IMR-90 (cell line): ENCODE results near the gene FAM163B. TPM values are rescaled to one million over a fixed set of nuclear protein-coding genes. Genes with fewer than 3 reads are reported as not detected.

Experiments
- ATAC-seq: fragments of 200-7000 bp; cut with Tn5 transposase; 2 replicates; pipeline ENCODE4 v1.9.1; 2020; ENCODE audit warnings: low read depth, mild to moderate bottlenecking, moderate library complexity
- BruUV-seq: library from RNA; stranded (reverse); fragments of 400-500 nt; replicated peaks from 2 replicates; lab custom pipeline; 2021; lab: Mats Ljungman, UMichigan
- CTCF ChIA-PET: fragments of 300-600 bp; formaldehyde crosslinking; extraction: SDS; loops from one replicate; lab custom pipeline; 2021; ENCODE audit warnings: antibody characterized with exemption; lab: Yijun Ruan, JAX
- POLR2A ChIA-PET: fragments of 300-600 bp; sonication (Branson Sonifier 250); formaldehyde crosslinking; loops from one replicate; lab custom pipeline; 2022; ENCODE audit warnings: antibody characterized with exemption; ENCODE audit not compliant: unreplicated experiment; lab: Charles Lee
- DNase-seq: peaks from one replicate; pipeline ENCODE4 v3.0.0; 2013
- H2AFZ ChIP-seq: replicated peaks from 2 replicates; pipeline ENCODE3; 2013; ENCODE audit warnings: low read length, mild to moderate bottlenecking; ENCODE audit not compliant: poor library complexity
- H2AK5ac ChIP-seq: 2 replicates; pipeline ENCODE4 v1.6.1; 2013; ENCODE audit warnings: low read depth, low read length, inconsistent platforms
- H2AK9ac ChIP-seq: replicated peaks from 2 replicates; pipeline ENCODE3; 2013; ENCODE audit warnings: mild to moderate bottlenecking, low read depth, low read length, moderate library complexity; ENCODE audit not compliant: poor library complexity
- H2BK120ac ChIP-seq: 2 replicates; pipeline ENCODE4 v1.6.1; 2013; ENCODE audit warnings: low read depth, low read length, inconsistent platforms
- H2BK15ac ChIP-seq: 3 replicates; pipeline ENCODE4 v1.6.1; 2013; ENCODE audit warnings: low read depth, low read length, inconsistent platforms
- H2BK20ac ChIP-seq: 2 replicates; pipeline ENCODE4 v1.6.1; 2013; ENCODE audit warnings: low read depth, mild to moderate bottlenecking, inconsistent platforms, low read length, moderate library complexity
- H2BK5ac ChIP-seq: 2 replicates; pipeline ENCODE4 v1.6.1; 2013; ENCODE audit warnings: mild to moderate bottlenecking, low read depth, low read length, inconsistent platforms; ENCODE audit not compliant: poor library complexity, severe bottlenecking
- H3K14ac ChIP-seq: replicated peaks from 2 replicates; pipeline ENCODE4 v1.6.1; 2013; ENCODE audit warnings: low read depth, low read length, inconsistent platforms
- H3K18ac ChIP-seq: 2 replicates; pipeline ENCODE4 v1.6.1; 2013; ENCODE audit warnings: low read depth, low read length, control low read depth
- H3K23ac ChIP-seq: 2 replicates; pipeline ENCODE4 v1.6.1; 2013; ENCODE audit warnings: low read depth, low read length, inconsistent platforms
- H3K27ac ChIP-seq: 2 replicates; pipeline ENCODE4 v1.5.1; 2013; ENCODE audit warnings: mild to moderate bottlenecking, control low read depth, low read length; ENCODE audit not compliant: insufficient read depth
- H3K27me3 ChIP-seq: 2 replicates; pipeline ENCODE4 v1.6.1; 2013; ENCODE audit warnings: low read length; ENCODE audit not compliant: control insufficient read depth, insufficient read depth
- H3K36me3 ChIP-seq: 2 replicates; pipeline ENCODE4 v1.6.1; 2013; ENCODE audit warnings: low read length, mixed read lengths; ENCODE audit not compliant: control insufficient read depth, insufficient read depth
- H3K4ac ChIP-seq: 2 replicates; pipeline ENCODE4 v1.6.1; 2013; ENCODE audit warnings: low read depth, low read length, inconsistent platforms
- H3K4me1 ChIP-seq: 2 replicates; pipeline ENCODE4 v1.6.1; 2013; ENCODE audit warnings: low read length, mixed read lengths; ENCODE audit not compliant: control insufficient read depth, insufficient read depth
- H3K4me2 ChIP-seq: 2 replicates; pipeline ENCODE4 v1.6.1; 2013; ENCODE audit warnings: low read depth, mild to moderate bottlenecking, control low read depth, low read length, moderate library complexity
- H3K4me3 ChIP-seq: 2 replicates; pipeline ENCODE4 v1.5.1; 2013; ENCODE audit warnings: low read depth, mild to moderate bottlenecking, control low read depth, low read length, moderate library complexity; ENCODE audit not compliant: insufficient read depth
- H3K56ac ChIP-seq: 2 replicates; pipeline ENCODE4 v1.6.1; 2013; ENCODE audit warnings: low read length, inconsistent platforms; ENCODE audit not compliant: insufficient read depth; ENCODE audit errors: extremely low read depth
- H3K79me1 ChIP-seq, 2 experiments: 2 replicates each; pipeline ENCODE4 v1.6.1; 2013; ENCODE audit warnings: low read length in 2 of 2, inconsistent platforms in 1 of 2, low read depth in 1 of 2
- H3K9ac ChIP-seq: 2 replicates; pipeline ENCODE4 v1.6.1; 2013; ENCODE audit warnings: low read depth, low read length, control low read depth
- H3K9me1 ChIP-seq: 2 replicates; pipeline ENCODE4 v1.6.1; 2013; ENCODE audit warnings: low read length, inconsistent platforms; ENCODE audit not compliant: insufficient read depth
- H3K9me3 ChIP-seq: 2 replicates; pipeline ENCODE4 v1.6.1; 2013; ENCODE audit warnings: low read length; ENCODE audit not compliant: control insufficient read depth, insufficient read depth
- H4K20me1 ChIP-seq: 2 replicates; pipeline ENCODE4 v1.6.1; 2013; ENCODE audit warnings: low read length, inconsistent platforms; ENCODE audit not compliant: insufficient read depth
- H4K5ac ChIP-seq: 2 replicates; pipeline ENCODE4 v1.6.1; 2013; ENCODE audit warnings: mild to moderate bottlenecking, low read depth, low read length, control low read depth
- H4K8ac ChIP-seq, 2 experiments: 2 replicates each; pipeline ENCODE4 v1.6.1; 2013; ENCODE audit warnings: low read depth in 2 of 2, low read length in 2 of 2, control low read depth in 1 of 2, inconsistent platforms in 1 of 2
- H4K91ac ChIP-seq: 2 replicates; pipeline ENCODE4 v1.6.1; 2013; ENCODE audit warnings: low read depth, low read length, inconsistent platforms; ENCODE audit not compliant: insufficient read depth
- MXI1 ChIP-seq: IDR thresholded peaks from 2 replicates; pipeline ENCODE4 v1.6.1; 2012; ENCODE audit warnings: low read depth, mild to moderate bottlenecking, low read length, moderate library complexity, borderline replicate concordance
- RAD21 ChIP-seq: IDR thresholded peaks from 2 replicates; pipeline ENCODE4 v1.6.1; 2012; ENCODE audit warnings: low read length, improper control_type of control experiment
- WGBS, 2 experiments: methylation state at CpG; one replicate each; pipeline versions ENCODE4 v1.1.5 to v1.1.7; 2013; ENCODE audit warnings: missing lambda C conversion rate in 2 of 2; ENCODE audit not compliant: insufficient read length in 1 of 2; ENCODE audit errors: extremely low coverage in 2 of 2; 5-methylcytosine and 5-hydroxymethylcytosine counted together
- dilution Hi-C: fragments of 300-500 bp; cut with HindIII; formaldehyde crosslinking; loops from one replicate; pipeline ENCODE4 v1.14.3; 2018; ENCODE audit warnings: low sequenced_read_pairs; ENCODE audit not compliant: unreplicated experiment
- in situ Hi-C: fragments of 300-500 bp; cut with MboI; formaldehyde crosslinking; loops from 3 replicates; pipeline ENCODE4 v1.14.3; 2019; ENCODE audit warnings: low sequenced_read_pairs, inconsistent platforms, mixed read lengths
- intact Hi-C: fragments of 100-400 bp; cut with micrococcal nuclease; formaldehyde crosslinking; loops from 2 replicates; pipeline ENCODE4 v1.10.0; 2022
- polyA plus RNA-seq, 3 experiments: library from polyadenylated mRNA; depleted of rRNA; stranded (reverse); fragments of >200 nt; gene quantifications; 2 replicates each; pipeline ENCODE4 v1.2.3, GENCODE V29; 2012; ENCODE audit warnings: low replicate concordance in 1 of 3
- total RNA-seq: library from RNA; depleted of rRNA; stranded (reverse); fragments of >200 nt; gene quantifications from 2 replicates; pipeline ENCODE4 v1.2.3, GENCODE V29; 2012

The FAM163B gene
- total and polyA plus RNA-seq, 2 of the 4 experiments (the other 2 are of a cell fraction) = not detected

GRCh38 chr9:133604214-133604613 lies 5.0 kb downstream of the FAM163B start:
- no peak overlapping the region for H2BK5ac ChIP-seq
- H3K27ac ChIP-seq = no peak overlapping the region
- ChIA-PET CTCF (no interaction called here), POLR2A (no interaction called here)
- WGBS, 2 experiments = 37% methylated on average over 3 of the region's 5 CpGs; no CpG with 5 or more reads in 1 of the 2 experiments
- H4K5ac ChIP-seq = no peak overlapping the region
- no peaks in the 10 kb centered on the region for H3K79me1 ChIP-seq
- no peaks in the 10 kb centered on the region for H4K20me1 ChIP-seq
- H2AFZ ChIP-seq = no peak overlapping the region
- no peaks in the 10 kb centered on the region for H3K4me1 ChIP-seq
- BruUV-seq = no TSS peak
- H2BK120ac ChIP-seq = no peak overlapping the region
- no peak overlapping the region for H3K4ac ChIP-seq
- no peak overlapping the region for H3K4me2 ChIP-seq
- H2AK5ac ChIP-seq = no peak overlapping the region
- ATAC-seq (no peak), DNase-seq (no peak)
- H2BK20ac ChIP-seq = no peak overlapping the region
- no peak overlapping the region for H3K18ac ChIP-seq
- H3K14ac ChIP-seq = no peak overlapping the region
- no peaks in the 10 kb centered on the region for H3K9me1 ChIP-seq
- TF ChIP-seq RAD21 (peak; percentile 25; the same call in 1 of the 2 replicates), MXI1 (no peak)
- intact Hi-C loops = loop anchor here (10.0 kb wide), 1 partner anchor 121 kb away; no protein-coding TSS in a partner anchor
- H3K27me3 ChIP-seq = peaks cover 72% of the 10 kb centered on the region
- in situ Hi-C loops = no loop called here
- H3K23ac ChIP-seq = no peak overlapping the region
- H3K56ac ChIP-seq = no peak overlapping the region
- dilution Hi-C loops = no loop called here
- no peak overlapping the region for H3K4me3 ChIP-seq
- no peak overlapping the region for H3K9ac ChIP-seq
- H2BK15ac ChIP-seq = no peak overlapping the region
- H4K8ac ChIP-seq = no peak overlapping the region
- H4K91ac ChIP-seq = no peak overlapping the region
- H3K36me3 ChIP-seq = no peaks in the 10 kb centered on the region
- no peaks in the 10 kb centered on the region; the same call in 1 of the 2 replicates for H3K9me3 ChIP-seq
- no peak overlapping the region for H2AK9ac ChIP-seq
